Stimulated activated CD4-positive, alpha-beta T cell treated with anti-CD3 and anti-CD28 coated beads, Interleukin-4, amount 100 ng/mL, for 4 hours (primary cell): ENCODE results near the gene OTULINL.

Source experiments
- DNase-seq, 2 experiments: peaks; one replicate each; pipeline ENCODE4 v3.0.0-alpha.2; 2020

The OTULINL gene

DNA sequence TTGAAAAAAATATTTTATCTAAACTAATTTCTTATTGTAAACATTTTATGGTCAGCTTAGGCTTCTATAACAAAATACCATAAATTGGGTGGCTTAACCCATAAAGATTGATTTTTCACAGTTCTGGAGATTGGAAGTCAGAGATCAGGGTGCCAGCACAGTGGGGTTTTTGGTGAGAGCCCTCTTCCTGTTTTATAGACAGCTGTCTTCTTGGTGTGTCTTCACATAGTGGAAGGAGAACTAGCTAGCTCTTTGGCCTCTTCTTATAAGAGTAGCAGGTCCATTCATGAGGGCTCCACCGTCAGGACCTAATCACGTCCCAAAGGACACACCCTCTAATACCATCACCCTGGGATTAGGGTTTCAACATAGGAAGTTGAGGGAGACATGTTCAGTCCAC, 26.6 kb downstream of the OTULINL start:
- no peak for DNase-seq

DNA sequence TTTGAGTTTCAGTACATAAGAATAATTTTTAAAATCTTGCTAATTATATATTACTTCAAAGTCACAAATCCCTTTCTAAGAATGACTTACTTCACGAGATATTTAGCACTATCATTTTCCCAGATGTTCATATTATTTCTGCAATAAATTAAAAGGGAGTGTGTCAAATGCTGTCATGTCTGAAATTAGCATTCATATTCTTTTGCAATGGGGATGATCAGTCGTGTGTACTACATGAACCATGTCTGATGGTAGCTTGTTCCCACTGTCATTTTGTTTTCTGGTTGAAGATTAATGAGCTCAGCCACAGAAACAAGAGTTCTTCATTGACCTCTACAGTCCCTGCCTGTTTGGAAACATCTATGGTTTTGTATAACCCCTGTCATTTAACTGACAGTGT, 30.1 kb downstream of the OTULINL start:
- no peak for DNase-seq

DNA sequence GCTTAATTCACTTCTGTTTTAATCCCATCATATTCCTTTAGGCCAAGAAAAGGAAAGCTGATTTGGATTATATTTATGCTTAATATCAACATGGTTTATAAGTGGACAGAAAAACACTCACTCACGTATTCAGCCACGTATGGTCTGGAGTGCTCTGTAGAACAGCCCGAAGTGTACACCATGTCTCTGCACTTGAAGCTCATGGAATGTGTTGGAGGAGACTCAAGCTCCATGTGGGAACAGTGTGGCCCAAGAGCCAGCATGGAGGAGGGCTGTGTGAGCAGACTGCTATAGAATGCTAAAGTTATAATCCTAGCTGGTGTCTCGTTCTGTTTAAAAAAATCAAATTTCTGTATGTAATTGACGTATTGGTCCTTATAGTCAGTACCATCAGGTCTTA, 32.9 kb downstream of the OTULINL start:
- DNase-seq: no peak

DNA sequence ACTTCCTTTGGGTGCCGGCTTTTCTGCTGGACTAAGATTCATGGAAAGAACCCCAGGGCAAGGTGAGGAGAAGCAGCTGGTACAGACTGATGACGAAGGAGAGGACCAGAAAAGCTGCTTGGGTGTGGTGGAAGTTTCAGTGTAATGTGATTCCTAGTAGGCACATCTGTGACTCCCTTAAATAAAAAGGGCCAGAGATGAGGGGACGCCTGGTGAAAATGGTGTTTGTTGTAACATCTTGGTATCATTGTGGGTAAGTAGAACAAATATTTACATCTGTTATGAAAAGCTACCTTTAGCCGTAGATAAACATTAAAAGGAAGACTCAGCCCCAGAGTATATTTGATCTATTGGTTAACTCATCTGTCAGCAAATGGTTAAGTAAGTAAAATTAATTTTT, 33.8 kb downstream of the OTULINL start:
- no peak for DNase-seq

DNA sequence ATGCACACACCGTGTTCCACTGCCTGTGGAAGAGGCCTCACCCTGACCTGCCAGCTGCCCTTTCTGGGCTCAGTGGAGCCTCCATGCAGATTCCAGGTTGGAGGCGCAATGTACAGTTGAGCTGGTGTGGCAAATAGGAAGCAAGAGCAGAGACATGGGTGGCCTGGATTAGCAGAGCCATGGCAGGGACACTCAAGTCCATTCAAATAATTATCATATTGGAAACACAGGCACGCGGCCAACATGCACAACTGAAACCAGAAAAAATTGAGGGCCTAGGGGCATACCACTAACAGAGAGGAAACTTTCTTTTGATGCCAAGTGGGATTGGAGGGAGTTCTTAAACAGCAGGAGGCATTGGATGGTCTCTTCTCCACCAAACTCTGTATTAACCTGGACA, 35.8 kb downstream of the OTULINL start:
- DNase-seq: no peak

DNA sequence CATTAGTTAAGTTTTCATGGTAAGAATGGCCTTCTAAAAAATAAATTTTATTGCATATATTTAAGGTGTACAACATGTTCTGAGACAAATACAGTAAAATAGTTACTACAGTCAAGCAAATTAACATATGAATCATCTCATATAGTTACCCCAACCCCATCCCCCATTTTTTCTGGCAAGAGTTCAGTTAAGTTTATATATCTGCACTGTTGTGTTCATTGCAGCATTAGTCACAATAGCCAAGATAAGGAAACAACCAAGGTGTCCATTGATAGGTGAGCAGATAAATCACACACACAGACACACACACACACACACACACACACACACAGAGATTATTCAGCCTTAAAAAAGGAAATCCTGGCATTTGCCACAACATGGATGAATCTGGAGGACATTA, 45.7 kb downstream of the OTULINL start:
- no peak for DNase-seq

DNA sequence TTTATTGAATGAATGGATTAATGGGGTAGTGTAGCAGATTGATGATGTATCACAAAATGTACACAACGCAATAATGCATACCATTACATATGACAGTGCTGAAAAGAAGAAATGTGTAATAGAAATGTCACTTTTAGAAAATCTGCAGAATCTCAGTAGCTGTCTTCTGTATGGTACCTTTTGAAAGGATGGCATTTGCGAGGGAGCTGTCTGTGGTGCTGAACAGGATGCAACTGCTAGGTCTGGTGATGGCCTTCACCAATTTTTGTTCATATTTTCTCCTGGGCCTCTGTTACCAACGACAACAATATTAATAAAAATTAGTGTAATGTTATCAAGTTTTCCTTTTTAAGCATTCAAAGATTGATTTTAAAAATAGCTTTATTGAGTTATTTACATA, 46.8 kb downstream of the OTULINL start:
- DNase-seq: peak; percentile 13 to 46

DNA sequence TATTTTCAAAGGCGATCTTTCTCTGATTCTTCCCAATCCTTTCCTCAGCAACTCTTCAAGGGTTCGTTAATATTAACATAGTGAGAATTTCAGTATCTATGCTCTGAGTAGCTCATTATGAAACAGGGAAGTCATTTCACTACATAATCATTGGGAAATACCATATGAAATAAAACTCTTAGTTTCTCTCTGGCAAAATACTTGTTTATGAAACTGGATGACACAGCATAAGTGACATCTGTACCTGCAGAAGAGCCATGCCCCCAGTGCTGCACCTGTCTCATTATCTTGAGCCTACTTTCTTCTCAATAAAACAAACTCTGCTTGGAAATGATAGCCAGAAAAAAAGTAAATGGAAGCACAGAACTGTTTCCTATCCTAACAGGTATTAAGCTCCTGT, 49.1 kb downstream of the OTULINL start:
- DNase-seq: no peak

DNA sequence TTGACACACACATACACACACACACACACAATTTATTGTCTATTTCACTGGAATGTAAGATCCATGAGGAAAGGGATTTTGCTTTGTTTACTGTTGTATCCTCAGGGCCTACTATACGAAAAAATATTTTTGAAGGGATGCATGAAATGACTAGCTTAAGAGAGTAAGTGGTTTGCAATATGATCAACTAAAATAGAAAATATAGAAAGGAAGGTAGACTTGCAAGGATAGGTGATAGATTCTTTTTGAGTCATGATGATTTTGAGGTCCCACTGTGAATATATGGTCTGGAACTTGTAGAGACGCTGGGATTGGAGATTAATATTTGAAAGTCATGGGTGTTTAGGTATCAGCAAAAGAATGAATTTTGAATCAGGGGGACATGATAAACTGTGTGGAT, 54.1 kb downstream of the OTULINL start:
- no peak for DNase-seq

DNA sequence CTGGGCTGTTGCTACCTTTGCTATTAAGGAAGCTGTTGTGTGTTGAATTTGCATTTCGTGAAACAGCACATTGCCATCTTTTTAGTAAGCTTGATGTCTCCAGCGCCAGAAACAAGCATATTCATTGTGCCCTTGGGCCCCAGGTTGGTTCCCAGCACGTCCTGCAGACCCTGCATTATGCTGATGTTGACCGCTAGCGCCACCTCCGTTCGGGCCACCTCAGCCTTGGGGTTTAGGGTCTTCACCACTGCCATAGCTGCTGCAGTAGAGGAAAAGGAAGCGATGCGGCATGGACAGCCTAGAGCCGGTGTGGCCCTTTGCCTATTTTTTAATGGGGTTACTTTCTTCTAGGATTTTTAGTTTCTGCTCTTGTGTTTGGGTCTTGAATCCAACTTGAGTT, 59.2 kb downstream of the OTULINL start:
- DNase-seq: no peak

DNA sequence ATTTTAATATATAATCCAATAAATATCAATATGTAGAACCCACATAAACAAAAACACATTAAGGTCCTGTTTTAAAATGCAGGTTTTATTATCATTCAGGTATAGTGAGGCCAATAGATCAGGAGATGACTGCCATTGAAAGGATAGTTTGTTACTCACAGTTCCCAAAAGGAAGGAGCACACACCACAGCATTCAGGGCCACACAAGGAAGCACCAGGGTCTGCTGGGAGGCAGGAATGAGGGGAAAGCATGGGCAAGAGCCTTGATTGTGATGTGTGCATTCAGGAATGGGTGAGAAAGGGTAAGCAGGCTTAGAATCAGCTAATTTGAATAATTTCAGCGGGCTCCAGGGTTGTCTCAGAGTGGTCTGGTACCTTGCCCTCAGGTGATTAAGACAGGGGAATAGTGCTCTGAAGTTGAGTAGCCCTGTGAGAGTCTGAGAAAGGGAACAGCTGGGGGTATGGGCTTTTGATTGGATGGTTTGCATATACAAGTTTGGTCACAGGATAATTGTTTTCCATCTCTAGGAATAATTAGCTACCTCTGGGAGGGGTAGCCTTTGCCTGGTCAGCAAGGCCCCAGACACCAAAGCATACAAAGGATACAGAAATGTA, 63.1 kb downstream of the OTULINL start:
- no peak for DNase-seq

DNA sequence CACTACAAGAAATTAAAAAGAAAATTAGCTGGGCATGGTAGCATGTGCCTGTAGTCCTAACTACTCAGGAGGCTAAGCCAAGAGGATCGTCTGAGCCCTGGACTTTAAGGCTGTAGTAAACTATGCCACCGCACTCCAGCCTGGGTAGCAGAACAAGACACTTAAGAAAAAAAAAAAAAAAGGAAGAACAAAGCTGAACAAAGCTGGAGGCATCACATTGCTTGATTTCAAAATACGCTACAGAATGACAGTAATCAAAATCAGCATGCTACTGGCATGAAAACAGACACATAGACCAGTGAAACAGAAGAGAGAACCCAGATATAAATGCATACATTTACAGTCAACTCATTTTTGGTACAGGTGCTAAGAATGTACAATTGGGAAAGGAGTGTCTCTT, 68.5 kb downstream of the OTULINL start:
- no peak for DNase-seq

DNA sequence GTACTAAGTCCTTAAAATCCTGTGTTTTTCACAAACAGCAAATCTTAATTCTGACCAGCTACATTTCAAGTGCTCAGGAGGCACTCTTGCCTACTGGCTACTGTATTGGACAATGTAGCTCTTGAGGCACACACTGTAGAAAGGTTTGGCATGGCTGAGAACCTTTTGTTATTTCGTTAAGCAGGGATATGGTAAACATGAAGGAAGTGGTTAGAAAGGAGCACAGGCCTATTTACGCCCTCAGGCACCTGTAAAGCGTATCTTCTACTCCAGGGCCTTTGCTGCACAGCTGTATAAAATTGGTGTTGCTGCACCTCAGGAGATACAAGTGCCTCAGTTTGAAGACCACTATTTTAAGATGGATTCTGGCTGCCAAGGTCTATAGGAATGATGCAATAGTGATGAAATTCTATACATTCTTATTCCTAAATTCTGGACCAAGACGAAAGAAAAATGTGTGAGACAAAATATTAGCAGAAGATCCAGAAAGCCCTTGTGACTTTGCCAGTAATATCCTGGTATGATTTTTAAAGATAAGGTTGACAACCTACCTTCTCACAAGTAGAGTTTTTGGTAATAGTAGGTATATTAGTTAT, 73.7 kb downstream of the OTULINL start:
- no peak for DNase-seq

DNA sequence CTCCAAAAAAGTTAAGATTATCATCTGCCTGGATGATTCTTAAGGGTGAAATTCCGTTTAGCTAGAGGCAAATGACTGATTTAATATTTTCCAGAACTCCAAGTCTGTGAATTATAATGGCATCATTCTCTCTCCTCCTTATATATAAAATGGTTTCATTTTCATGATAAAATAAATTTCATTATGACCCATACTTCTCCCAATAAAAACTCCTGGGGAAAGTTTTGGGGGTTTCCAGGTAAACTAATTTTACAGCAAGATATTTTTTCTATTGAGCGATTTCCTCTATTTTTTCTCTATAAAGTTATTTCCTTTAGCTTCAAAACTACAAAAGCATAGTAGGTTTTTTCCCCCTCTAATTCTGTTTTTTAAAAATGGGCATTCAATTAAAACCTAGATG, 75.3 kb downstream of the OTULINL start:
- no peak for DNase-seq

DNA sequence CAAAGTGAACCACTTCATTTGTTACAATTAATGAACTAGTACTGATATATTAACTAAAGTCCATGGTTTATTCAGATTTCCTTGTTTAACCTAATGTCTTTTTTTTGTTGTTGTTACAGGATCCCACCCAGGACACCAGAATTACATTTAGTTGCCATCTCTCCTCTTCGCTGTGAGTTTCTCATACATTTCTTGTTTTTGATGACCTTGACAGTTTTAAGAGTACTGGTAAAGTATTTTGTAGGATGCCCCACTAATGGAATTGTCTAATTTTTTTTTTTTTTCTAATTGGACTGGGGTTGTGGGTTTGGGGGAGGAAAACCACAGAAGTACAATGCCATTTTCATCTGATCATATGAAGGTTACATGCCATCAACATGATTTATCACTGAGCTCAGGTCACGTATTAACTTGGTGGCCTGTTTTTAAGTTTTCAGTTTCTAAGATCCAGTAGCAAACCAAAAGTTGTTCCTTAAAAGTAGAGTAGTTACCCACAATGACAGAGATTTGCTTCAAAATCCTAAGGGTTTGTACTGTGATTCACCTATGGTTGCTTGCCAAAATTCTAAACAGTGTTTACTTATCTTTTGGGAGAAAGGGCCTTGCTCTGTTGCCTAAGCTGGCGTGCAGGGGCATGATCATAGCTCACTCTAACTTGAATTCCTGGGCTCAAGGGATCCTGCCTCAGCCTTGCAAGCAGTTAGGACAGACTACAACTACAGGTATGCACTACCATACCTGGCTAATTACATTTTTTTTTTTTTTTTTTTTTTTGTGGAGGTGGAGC, 78.4 kb downstream of the OTULINL start:
- no peak for DNase-seq

DNA sequence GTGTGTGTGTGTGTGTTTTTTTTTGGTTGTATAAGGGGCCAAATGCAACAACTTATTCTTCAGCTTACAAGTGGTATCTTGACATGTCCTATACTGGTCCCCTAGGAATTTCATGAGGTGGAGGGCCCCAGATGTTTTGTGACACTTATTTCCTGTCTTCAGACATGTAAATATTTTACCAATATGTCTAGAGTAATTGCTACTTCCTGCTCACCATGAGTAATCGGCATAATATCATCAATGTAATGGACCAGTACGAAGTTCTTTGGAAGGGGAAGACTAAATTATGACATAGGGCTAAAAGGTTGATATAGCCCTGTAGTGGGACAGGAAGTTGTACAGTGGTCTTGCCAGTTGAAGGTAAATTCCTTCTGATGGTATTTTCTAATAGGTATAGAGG, 79.2 kb downstream of the OTULINL start:
- no peak for DNase-seq
